BJ (cell line): Measurements from ENCODE around the gene C1orf116. TPM values are rescaled to one million over a fixed set of nuclear protein-coding genes. Genes with fewer than 3 reads are reported as not detected.

Source experiments
- CTCF ChIA-PET: fragments of 350-600 bp; formaldehyde crosslinking; extraction: SDS; loops from one replicate; lab custom pipeline; 2021; ENCODE audit warnings: antibody characterized with exemption, inconsistent platforms; lab: Yijun Ruan, JAX
- POLR2A ChIA-PET: fragments of 300-600 bp; sonication (Branson Sonifier 250); formaldehyde crosslinking; extraction: SDS; loops from one replicate; lab custom pipeline; 2021; ENCODE audit warnings: antibody characterized with exemption; lab: Charles Lee
- DNase-seq: peaks from one replicate; pipeline ENCODE4 v3.0.0-alpha.2; 2011; ENCODE audit warnings: low read depth
- H3K27me3 ChIP-seq: 2 replicates; pipeline ENCODE4 v1.6.0; 2011; ENCODE audit warnings: low read length; ENCODE audit not compliant: control insufficient read depth, insufficient read depth
- H3K36me3 ChIP-seq: 2 replicates; pipeline ENCODE4 v1.5.1; 2011; ENCODE audit warnings: low read length; ENCODE audit not compliant: control insufficient read depth, insufficient read depth
- H3K4me3 ChIP-seq: 2 replicates; pipeline ENCODE4 v1.5.1; 2011; ENCODE audit warnings: low read depth, mild to moderate bottlenecking, control low read depth, low read length
- polyA plus RNA-seq: library from polyadenylated mRNA; depleted of rRNA; stranded (reverse); fragments of >200 nt; gene quantifications from 2 replicates; pipeline ENCODE4 v1.2.3, GENCODE V29; 2011
- TF ChIP-seq, protein P1 (sequence below): IDR thresholded peaks from 2 replicates; pipeline ENCODE4 v1.5.1; 2011; ENCODE audit warnings: low read depth, mild to moderate bottlenecking, control low read depth, inconsistent platforms, low read length, moderate library complexity; ENCODE audit not compliant: insufficient read depth

Gene C1orf116
- polyA plus RNA-seq, 1 experiment = not detected

DNA sequence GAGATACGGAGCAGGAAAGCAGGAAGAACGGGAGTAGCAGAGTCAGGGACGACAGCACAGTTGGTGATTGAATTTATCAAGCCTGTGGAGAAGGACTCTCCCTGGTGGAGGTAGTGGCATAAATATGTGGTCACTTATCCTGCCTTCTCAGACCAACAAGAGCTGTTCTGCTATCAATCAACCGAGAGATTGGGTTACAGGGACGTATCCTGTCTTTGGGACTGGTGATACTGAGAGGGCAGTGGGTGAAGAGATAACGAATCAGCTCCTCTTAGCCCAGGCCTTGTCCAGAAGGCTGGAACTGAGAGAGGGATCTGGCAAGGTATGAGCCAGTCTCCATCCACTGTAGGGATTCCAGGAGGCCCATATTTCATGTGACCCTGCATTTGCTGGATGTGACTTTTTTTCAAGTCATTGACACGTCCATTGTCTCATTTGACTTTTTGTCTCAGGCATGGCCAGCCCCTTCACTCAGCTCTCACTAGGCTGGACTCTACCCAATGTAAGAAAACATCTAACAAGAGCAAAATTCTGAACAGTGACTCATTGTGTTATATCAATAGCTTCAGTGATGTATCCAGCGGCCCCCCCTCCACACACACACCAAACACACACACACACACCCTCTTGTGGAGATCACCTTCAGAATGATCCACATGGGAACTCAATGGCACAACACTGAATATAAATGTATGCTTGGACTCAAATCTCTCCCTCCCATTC is 11.3 kb downstream of the C1orf116 start:
- Histone ChIP-seq H3K4me3 (no peak overlapping the region), H3K36me3 (no peaks in the 10 kb centered on the region), H3K27me3 (no peaks in the 10 kb centered on the region)
- CTCF ChIA-PET = interaction anchor here (1.0 to 1.6 kb wide), 2 partner anchors 8 to 12 kb away, joined by 4 to 8 read pairs; no protein-coding TSS in a partner anchor
- no peak for DNase-seq
- POLR2A ChIA-PET = interaction anchor here (0.6 kb wide), 2 partner anchors 114 to 116 kb away, joined by 3 to 13 read pairs; no protein-coding TSS in a partner anchor
- TF ChIP-seq, protein P1, sequence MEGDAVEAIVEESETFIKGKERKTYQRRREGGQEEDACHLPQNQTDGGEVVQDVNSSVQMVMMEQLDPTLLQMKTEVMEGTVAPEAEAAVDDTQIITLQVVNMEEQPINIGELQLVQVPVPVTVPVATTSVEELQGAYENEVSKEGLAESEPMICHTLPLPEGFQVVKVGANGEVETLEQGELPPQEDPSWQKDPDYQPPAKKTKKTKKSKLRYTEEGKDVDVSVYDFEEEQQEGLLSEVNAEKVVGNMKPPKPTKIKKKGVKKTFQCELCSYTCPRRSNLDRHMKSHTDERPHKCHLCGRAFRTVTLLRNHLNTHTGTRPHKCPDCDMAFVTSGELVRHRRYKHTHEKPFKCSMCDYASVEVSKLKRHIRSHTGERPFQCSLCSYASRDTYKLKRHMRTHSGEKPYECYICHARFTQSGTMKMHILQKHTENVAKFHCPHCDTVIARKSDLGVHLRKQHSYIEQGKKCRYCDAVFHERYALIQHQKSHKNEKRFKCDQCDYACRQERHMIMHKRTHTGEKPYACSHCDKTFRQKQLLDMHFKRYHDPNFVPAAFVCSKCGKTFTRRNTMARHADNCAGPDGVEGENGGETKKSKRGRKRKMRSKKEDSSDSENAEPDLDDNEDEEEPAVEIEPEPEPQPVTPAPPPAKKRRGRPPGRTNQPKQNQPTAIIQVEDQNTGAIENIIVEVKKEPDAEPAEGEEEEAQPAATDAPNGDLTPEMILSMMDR = no peak

DNA sequence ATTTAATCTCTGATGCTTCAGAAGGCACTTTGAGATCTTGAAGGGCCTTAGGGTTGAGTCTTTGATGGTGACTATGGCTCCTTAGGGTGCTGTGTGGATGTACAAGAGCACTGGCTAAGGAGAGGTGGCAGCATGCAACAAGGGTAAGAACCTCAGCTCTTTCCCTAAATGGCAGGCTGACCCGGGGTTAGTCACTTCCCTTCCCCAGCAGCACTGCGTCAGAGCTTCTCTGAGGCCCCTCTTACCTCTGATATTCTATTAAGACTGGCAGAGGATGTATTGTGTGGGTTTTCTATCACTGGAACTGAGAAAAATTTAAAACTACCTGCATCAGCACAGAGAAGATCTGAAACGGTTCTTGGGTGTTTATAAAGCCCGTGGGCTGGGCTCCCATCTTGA is 11.8 kb downstream of the C1orf116 start:
- CTCF ChIA-PET = interaction anchor here (1.0 kb wide), 1 partner anchor 11 kb away, joined by 4 read pairs; no protein-coding TSS in a partner anchor

DNA sequence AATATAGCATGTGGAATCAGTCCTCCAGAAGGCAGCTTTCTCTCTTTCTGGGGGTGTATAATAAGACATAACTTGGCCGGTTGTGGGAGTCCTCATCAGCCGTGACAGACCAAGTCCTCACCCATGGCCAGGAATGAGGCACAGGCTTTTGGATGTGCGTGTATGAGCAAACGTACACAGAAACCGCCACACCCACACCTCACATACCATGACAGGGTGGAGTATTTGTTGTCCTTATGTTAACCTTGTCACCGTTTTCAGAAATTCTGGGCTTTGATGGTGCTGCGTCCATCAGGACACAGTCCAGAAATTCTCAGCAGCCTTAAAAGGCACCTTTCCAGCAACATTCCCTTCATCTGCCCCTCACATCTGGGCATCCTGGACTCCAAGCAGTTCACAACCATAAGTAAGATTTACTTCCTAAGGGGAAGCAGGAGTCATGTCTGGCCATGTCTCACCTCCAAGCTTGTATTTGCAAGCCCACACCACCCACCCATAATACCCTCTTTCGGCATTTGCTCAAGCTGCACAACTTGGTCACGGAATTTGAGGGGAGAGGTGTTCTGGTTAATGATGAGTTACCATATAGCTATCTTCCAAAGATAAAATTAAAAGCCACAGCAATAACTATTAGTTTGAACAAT is 12.4 kb downstream of the C1orf116 start:
- Histone ChIP-seq H3K27me3 (no peaks in the 10 kb centered on the region), H3K4me3 (no peak overlapping the region), H3K36me3 (no peaks in the 10 kb centered on the region)
- DNase-seq = no peak
- CTCF ChIA-PET = interaction anchor here (0.9 kb wide), 1 partner anchor 14 kb away, joined by 3 read pairs; no protein-coding TSS in a partner anchor
- TF ChIP-seq, protein P1 = no peak
- POLR2A ChIA-PET = interaction anchor here (0.6 kb wide), 1 partner anchor 115 kb away, joined by 13 read pairs; no protein-coding TSS in a partner anchor

More for the DNA sequence above, 11.8 kb downstream of the C1orf116 start:
- no peaks in the 10 kb centered on the region for H3K36me3 ChIP-seq
- POLR2A ChIA-PET = interaction anchor here (0.6 kb wide), 1 partner anchor 115 kb away, joined by 13 read pairs; no protein-coding TSS in a partner anchor
- no peaks in the 10 kb centered on the region for H3K27me3 ChIP-seq
- TF ChIP-seq, protein P1 = no peak
- DNase-seq = no peak
- H3K4me3 ChIP-seq = no peak overlapping the region

DNA sequence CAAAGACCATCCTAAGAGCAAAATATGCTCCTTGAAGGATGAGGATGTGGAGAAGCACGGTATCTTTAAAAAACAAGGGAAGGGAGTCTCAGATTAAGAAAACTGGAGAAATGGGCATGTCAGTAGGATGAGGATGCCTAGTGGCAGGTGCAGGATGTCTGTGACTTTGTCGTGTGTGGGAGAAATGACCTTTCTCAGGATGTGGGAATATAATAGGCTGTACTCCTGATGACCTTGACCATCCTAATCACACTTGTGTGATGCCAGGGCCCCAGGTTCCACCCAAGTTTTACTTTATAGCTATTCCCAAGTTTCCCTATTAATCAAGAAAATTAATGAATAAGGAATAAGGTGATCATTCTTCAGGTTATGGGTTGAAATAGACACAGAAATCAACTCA is 12.9 kb downstream of the C1orf116 start:
- H3K27me3 ChIP-seq = no peaks in the 10 kb centered on the region
- ChIA-PET POLR2A (no interaction called here), CTCF (interaction anchor here (0.9 kb wide), 1 partner anchor 14 kb away, joined by 3 read pairs; no protein-coding TSS in a partner anchor)
- H3K36me3 ChIP-seq = no peaks in the 10 kb centered on the region
- TF ChIP-seq, protein P1 = no peak
- no peak overlapping the region for H3K4me3 ChIP-seq
- DNase-seq = no peak

DNA sequence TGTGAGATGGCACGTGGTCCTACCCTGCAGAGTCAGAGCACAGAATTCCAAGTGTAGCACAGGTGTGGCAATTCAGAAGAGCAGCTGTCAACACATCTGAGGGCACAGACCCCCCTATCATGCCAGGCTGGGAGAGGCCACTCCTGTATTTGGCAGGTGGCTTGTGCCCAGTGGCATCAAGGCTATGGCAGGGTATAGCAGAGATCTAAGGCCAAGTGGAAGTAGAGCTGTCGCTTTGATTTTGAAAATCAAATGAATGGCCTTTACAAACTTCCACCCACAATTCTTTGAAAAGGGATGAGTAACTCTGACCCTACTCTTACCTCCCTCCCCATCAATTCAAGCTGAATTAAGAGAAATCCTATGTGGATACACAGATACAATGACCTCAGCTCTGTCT is 13.4 kb downstream of the C1orf116 start:
- Histone ChIP-seq H3K4me3 (no peak overlapping the region), H3K27me3 (no peaks in the 10 kb centered on the region), H3K36me3 (no peaks in the 10 kb centered on the region)
- TF ChIP-seq, protein P1 = no peak
- ChIA-PET CTCF (no interaction called here), POLR2A (no interaction called here)
- DNase-seq = no peak
